GM21423 (cell line): Measurements from ENCODE around the gene WNT4.

Experiments used
- ATAC-seq: cut with Tn5 transposase; IDR thresholded peaks from one replicate; pipeline ENCODE4 v1.9.1; 2021; ENCODE audit warnings: mild to moderate bottlenecking, moderate library complexity; ENCODE audit not compliant: unreplicated experiment

Gene WNT4

DNA sequence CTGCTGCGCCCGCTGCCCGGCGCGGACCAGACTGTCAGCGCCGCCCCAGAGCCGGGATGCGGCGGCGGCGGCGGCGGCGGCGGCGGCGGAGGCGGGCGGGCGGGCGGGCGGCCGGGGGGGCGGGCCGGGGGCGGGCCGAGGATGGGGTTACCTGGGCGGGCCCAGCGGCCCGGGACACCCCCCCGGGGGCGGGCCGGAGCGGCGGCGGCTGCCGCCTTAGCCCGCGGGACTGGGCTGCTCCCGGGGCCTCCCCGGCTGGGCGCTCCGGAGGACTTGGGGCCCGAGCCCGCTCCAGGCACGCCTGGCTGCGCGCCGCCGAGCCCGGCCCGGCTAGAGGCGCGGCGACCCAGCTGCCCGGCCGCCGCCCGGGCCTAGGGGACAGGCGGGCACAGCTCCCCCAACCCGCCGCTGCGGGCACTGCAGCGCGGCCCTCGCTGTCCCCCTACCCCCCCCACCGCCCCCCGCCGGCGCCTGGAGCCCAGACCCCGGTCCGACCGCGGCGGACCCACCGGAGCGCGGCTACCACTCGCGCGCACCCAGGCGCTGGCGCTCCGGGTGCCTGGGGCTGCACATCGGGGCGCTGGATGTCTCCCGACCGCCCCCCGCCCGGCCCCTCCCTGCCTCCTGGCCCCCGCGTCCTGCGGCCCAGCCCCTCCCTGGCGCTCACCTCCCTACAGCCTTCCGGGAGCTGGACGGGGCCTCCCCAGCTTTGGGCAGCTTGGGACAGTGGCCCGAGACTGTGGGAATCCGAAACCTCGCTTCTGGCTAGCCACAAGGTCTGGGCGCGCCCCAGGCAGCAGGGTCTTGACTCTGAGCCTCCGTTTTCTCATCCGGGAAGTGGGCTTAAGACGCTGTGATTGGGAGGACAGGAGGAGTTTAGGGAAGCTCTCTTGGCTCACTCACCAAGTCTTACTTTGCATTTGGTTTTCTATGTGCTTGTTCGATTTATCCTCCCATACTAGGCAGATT lies at the start of gene WNT4:
Gene WNT4 (minus strand): TSS at position 33 of the 969 bp plus-strand sequence. CDS start 175 bp downstream, outside the sequence.
- ATAC-seq: no peak

DNA sequence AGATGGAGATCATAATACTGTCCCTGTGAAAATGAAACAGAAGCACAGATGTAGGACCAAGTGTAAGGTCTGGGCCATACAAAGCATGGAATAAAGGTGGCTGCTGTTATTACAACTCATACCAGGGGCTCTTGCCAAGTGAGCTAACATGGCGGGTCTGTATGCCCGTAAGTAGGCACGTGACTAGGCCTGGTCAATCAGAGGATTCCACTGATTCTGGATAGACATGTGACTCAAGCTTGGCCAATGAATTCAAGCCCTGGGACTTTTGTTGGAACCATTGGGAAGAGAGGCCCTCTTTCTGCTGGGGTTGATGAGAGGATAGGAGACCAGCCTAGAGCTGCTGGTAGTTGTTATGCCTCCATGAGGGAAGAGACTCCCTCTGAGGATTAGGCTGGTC lies 47.8 kb upstream of the WNT4 start:
- ATAC-seq: no peak

DNA sequence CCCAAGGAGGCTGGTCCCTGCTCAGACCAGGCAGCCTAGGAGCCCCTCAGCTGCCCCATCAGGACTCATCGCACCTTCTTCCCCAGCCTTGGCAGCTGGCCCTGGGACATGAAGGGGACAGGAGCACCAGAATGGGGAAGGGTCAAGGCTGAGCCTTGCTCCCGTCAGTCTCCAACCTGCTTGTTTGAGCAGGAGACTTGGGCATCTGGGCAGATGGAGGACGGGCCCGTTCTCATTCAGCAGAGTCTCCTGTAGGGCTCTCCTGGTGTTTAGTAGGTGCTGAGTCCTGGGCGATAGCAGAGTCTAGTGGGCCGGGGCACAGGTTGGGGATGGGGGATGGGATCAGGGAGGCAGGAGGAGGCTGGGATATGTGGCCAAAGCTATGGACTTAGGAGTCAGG lies 47.4 kb upstream of the WNT4 start:
- no peak for ATAC-seq

DNA sequence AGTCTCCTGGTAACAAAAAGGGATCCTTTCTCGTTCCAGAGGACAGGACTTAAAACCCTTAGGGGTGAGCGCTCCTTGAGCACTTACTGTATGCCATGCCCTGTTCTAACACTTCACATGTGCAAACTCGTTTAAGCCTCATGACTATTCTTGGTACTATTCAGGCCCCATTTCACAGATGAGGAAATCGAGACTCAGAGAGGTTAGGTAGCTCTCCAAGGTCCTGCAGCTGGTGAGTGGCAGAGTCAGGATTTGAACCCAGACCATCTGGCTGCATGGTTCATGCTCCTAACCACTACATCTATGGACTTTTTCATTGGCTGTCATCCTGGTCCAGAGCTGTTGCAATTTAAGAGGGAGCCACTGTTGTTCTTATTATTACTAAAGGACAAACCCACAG lies 46.7 kb upstream of the WNT4 start:
- no peak for ATAC-seq

DNA sequence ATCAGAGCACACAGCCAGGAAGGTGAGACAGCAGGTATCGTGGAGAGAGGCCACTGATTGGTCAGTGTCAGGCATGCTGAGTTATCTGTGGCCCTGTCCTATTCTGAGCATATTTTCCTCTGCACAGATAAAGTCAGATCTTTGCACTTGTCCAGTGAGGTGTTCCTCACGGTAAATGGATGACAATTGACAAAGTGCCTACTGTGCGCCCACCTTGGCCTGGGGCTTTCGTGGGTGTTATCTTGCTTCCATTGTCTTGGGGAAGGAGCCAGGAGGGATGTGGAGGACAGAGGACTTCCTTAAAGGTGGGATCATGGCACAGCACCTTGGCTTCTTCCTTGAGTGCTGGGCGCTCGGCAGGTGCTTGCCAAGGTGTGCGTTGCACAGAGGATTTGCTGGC lies 46.0 kb upstream of the WNT4 start:
- no peak for ATAC-seq

DNA sequence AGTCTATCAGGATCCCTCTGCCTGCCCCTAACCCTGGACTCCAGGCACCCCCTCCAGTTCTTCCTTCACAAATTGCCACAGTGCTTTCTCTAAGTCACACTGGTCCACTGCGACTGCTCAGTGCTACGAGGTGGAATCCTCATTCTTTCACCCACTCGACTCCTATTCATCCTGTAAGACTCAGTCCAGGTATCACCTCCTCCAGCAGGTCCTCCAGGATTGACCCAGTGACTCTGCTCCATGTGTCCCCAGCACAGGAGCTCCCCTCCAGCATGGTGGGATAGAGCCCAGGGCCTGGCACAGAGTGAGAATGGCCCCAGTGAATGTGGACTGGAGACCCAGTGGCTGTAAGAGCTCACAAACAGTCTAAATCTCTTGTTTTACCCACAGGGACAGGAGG lies 45.5 kb upstream of the WNT4 start:
- ATAC-seq: no peak

DNA sequence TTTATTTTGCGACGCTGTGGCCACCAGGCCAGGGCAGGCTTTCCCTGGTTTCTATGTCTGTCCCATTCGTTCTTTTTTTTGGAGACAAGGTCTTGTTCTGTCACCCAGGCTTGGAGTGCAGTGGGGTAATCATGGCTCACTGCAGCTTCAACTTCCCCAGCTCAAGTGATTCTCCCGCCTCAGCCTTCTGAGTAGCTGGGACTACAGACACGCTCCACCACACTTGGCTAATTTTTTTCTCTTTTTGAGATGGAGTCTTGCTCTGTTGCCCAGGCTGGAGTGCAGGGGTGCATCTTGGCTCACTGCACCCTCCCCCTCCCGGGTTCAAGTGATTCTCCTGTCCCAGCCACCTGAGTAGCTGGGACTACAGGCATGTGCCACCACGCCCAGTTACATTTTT lies 43.4 kb upstream of the WNT4 start:
- ATAC-seq: no peak

DNA sequence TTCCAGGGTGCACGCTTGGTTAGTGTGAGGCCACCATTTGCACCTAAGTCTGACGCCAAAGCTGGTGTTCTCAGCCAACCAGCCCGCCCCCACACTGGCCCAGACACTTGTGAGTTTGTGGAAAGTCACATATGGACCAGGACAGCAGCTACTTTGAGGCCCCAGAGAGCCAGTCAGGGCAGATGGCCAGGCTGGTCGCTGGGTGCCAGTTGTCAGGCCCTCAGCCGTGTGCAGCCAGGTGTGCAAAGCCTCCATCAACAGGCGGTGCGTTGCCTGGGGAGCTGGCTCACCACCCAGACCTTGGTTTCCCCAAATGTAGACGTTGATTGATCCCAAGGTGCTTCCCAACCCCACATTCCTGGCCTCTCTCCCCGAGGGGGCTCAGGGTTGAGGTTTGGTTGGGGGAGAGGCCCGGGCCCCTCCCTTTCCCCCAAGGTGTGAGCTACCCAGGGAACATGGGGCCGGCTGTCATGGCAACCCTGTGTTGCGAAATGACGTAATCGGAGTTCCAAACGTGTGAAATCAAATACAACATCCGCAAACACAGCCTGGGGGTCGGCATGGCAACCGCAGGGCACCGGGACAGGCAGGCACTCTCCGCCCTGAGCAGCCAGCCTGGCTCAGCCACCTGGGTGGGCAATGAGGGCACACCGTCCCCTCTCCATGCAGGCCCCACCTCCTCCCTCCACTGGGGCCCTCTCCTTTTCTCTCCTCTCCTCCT lies 42.2 kb upstream of the WNT4 start:
- ATAC-seq: no peak

DNA sequence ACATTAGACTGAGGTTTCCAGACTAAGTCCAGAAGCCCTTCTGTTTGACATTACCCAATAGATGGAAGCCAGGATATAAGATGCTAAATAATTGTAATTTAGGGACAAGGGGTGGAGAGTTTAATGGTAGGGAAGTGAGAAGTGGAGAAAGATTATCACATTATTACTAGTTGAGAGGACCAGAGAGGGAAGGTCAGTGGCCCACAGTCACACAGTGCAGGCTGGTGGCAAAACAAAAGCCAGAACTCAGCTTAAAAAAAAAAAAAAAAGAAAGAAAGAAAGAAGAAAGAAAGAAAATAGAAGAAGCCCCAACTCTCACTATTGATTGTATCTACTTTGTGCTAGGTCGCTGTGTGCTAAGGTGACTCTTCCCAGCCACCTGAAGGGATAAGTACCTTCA lies 41.6 kb upstream of the WNT4 start:
- ATAC-seq: no peak

DNA sequence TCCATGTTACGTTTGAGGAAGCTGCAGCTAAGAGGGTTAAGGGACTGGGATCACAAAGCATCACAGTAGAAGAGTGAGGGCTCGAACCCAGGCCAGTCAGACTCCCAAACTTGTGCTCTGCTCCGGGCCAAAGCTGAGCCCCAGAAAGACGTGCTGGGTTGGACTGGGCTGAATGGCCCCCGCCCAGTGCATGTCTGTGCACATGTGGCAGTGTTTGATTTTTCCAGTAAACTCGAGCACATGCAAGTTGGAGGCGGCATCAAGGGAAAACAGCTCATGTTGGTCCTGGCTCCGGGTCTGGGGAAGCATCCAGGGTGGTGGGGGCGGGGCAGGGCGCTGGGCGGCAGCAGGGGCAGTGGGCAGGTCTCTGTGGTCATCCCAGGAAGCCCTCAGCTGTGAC lies 39.8 kb upstream of the WNT4 start:
- ATAC-seq: no peak

DNA sequence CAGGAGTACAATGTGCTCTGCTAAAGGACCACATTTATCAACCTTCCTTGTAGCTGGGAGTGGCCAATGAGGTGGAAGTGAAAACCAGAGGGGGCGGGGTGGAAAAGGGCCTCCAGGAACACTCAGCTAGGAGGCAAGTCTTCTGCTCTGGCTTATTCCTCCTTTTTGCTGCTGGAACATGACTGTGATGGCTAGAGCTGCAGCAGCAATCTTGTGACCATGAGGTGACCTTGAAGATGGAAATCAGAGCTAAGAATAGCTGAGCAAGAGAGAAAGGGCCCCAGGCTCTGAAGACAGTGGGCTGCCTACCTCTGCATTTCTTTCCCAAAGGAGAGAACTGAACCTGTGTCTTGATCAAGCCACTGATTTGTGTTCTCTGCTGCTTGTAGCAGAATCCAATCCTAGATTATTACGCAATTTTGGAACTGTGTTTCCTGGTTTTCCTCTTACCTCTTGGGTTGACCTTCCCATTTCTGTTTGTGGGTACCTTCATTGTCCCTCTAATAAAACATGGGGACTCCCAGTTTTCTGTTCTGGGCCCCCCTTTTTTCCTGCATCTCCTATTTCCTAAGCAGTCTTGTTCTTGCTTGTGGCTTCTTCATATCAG lies 36.4 kb upstream of the WNT4 start:
- no peak for ATAC-seq

DNA sequence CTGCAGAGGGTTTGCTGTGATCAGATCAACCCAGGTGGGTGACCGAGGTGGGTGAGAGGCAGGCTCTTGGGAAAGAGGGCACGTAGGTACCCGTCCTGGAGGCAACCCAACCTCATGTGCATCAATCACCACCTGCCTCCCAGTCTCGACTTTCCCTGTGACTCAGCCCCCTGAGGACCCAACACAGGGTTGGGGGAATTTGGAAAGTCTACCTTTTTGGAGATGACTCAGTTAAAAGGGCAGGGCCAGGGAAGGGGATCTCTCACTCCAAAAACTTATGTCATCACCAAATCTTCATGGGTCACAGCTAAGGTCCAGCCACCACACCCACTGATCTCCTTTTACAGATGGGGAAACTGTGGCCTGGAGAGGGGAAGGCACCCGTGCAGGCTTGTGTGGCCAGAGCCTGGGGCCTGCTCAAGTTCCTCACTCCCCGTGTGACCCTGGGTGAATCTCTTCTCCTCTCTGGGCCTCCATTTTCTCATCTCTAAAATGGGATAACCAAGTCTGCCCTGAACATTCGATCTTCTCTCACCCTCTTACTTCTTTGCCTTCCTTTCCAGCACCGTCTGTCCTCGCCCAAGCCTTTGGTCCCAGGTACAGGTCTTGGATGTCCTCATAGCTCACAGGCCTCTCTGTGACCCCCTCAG lies 34.6 kb upstream of the WNT4 start:
- ATAC-seq: peak; percentile 43

DNA sequence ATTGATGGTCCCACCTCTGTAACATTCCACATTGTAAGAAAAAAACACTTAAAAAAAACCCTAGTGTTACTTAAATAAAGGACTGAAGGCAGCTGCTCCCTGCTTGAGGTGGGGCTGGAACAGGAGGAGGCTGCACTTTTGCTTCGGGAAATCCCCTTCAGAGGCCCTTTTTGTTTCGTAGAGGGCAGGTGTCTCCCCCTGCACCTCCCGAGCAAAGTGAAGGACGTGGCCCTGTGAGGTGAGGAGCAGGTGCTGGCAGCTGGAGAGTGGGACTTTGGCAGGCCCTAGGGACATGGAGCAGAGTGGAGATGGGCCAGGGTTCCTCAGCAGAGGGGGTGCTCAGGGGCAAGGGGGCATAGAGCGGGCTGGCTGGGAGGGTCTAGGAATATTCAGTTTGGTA lies 33.4 kb upstream of the WNT4 start:
- peak; percentile 66 for ATAC-seq

DNA sequence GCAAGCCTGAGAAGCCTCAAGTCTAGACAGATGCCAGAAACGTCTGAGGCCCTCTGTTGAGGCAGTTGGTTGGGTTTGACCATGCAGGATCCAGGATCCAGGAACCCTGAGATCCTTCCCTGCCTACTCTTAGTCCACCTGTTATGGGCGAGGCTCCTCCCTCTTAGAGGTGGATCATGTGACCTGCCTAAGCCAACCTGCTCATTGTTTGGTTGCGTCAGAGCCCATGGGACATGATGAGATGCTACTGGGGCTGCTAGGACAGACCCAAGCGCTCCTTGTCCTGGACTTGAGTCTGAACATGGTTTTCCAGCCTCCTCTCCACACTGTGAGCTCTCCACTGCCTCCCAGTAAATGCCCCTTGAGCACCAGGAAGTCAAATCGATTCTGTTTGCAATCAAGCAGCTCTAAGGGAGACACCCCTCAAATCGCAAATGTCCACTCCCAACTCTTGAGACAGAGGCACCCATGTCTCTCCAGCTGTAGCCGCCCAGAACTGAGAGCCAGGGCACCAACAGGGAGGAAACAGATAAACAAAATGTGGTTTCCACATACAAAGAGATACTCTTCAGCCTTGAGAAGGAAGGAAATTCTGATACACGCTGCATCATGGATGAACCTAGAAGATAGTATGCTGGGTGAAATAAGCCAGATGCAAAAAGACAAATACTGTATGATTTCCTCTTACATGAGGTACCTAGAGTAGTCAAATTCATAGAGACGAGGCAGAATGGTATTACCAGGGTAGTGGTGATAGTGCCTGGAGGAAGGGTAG lies 31.7 kb upstream of the WNT4 start:
- no peak for ATAC-seq

DNA sequence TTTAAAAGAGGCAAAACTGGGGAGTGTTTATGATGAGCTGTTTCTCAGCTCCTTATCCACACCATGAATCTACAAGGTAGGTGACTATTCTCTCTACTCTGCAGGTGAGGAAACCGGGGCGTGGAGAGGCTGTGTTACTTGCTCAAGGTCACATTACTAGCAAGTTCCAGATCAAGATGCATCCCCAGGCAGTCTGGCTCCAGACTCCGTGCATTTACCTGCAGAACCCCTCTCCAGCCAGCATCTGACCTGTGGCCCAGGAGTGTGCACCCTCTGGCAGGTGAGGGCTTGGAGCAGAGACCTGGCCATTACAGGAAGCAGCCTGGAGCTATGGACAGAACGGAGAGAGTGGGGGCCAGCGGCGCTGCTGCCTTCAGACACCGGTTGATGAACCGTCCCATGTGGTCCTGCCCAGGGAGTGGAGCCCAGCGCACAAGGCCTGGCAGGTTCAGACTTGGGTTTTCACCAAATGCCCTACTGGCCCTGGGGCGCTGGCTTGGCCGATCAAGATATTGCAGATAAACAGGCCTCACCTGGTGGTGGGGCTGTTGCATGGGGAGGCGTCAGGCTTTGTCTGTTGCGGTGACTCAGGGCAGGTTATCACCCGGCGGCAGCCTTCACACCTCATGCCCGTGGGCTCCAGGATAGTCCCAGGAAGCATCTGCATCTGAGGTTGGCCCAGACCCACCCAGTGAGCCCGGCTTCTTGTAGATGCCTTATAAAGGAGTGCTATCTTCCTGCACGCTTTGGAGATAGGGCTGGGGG lies 29.2 kb upstream of the WNT4 start:
- no peak for ATAC-seq

DNA sequence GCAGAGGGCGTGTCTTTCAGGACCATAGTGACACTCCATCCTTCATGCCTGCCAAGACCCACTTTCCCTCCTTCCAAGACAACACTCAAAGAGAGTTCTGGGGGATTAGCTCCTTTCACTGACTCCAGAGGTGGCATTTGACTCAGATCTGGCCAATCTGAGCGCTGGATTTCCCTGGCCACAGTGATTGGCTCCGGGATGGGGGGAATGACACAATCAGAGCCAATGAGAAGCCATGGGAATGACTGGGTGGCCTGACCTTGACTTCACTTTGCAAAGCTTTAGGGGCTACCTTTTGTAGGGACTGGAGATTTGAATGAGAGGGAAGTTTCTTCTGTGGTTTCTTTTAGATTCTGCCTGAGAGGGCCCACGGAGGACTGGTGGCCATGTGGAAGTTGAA lies 26.9 kb upstream of the WNT4 start:
- no peak for ATAC-seq

DNA sequence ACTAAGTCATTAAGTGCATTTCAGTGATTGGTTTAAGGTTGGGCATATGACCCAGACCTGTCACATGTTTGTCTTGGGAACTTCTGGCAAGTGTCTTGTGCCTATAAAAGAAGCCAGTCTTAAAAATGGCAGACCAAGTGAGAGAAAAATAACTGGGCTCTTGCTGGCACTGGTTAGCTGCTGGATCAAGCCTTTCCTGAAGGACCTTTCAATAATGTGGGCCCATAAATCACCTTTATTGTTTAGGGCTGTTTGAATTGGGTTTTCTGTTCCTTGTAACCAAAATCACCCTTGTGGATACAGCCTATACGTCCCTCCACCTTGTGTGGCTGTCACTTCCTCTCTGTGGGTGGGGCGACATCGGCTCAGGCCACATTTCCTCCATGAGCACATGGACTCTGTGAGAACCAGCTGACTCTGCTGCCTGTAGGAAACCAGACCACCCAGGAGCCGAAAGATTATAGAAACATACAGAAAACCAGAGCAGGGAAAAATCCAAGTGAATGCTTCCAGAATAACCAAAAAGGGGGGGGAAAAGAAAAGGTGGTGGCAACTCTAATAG lies 25.6 kb upstream of the WNT4 start:
- ATAC-seq: no peak

DNA sequence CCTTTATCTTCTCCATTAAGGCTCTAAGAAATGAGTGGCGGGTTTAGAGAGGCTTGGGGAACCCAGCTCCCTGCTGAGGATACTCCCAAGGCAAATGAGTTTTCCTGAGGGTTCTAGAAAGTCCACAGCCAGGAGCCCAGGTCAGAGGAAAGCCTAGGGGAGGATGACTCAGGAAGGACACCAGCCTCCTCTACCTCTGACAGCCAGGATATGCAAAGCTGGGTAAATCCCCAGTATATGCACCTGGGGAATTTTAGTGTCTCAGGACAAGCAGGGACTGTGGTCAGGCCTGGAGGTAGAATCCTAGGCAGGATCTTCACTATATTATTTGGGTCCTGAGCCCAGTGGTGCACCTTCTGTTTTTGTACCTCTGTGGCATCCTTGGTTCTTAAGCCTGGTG lies 23.5 kb upstream of the WNT4 start:
- ATAC-seq: no peak
